CD14-positive monocyte (primary cell): ENCODE measurements around the gene RAB31. TPM values are rescaled to one million over a fixed set of nuclear protein-coding genes. Genes with fewer than 3 reads are reported as not detected.

Experiments
- DNase-seq, 3 donors: peaks; one replicate each; pipeline ENCODE4 v3.0.0-alpha.2; 2011 to 2022
- H2AFZ ChIP-seq: 2 replicates; pipeline ENCODE4 v1.6.0; 2012; ENCODE audit warnings: mild to moderate bottlenecking, low read depth, low read length, inconsistent platforms; ENCODE audit not compliant: insufficient read depth, poor library complexity, severe bottlenecking
- H3K27ac ChIP-seq, 2 donors: 1 replicate in 1 of 2; 2 replicates in 1 of 2; pipeline ENCODE4 v1.5.1; 2012 to 2013; ENCODE audit warnings: low read length in 2 of 2, control low read depth in 1 of 2, inconsistent platforms in 1 of 2, low read depth in 1 of 2, mild to moderate bottlenecking in 1 of 2
- H3K27me3 ChIP-seq, 2 donors: one replicate each; pipeline versions ENCODE4 v1.6.0 to v1.6.1; 2011 to 2013; ENCODE audit warnings: low read length in 2 of 2; ENCODE audit not compliant: control insufficient read depth in 2 of 2, insufficient read depth in 2 of 2
- H3K36me3 ChIP-seq, 2 donors: replicated peaks in 1 of 2; 1 replicate in 1 of 2; 2 replicates in 1 of 2; pipeline versions ENCODE4 v1.5.1 to v1.6.1; 2012 to 2013; ENCODE audit warnings: low read length in 2 of 2, control low read depth in 1 of 2, inconsistent platforms in 1 of 2, mild to moderate bottlenecking in 1 of 2; ENCODE audit not compliant: insufficient read depth in 2 of 2, control insufficient read depth in 1 of 2
- H3K4me1 ChIP-seq, 2 donors: 1 replicate in 1 of 2; 2 replicates in 1 of 2; pipeline versions ENCODE4 v1.5.1 to v1.6.1; 2012 to 2013; ENCODE audit warnings: low read length in 2 of 2, control low read depth in 1 of 2, inconsistent platforms in 1 of 2, mild to moderate bottlenecking in 1 of 2, moderate library complexity in 1 of 2; ENCODE audit not compliant: insufficient read depth in 2 of 2, control insufficient read depth in 1 of 2
- H3K4me2 ChIP-seq: replicated peaks from 2 replicates; pipeline ENCODE3; 2012; ENCODE audit warnings: low read length, moderate library complexity, mild to moderate bottlenecking; ENCODE audit not compliant: poor library complexity, severe bottlenecking; ENCODE audit errors: extremely low read depth
- H3K4me3 ChIP-seq, 3 experiments: fragments of 200-600 bp in 1 of 3; sonication (generic) in 1 of 3; replicated peaks in 1 of 3; 1 replicate in 2 of 3; 2 replicates in 1 of 3; pipeline ENCODE4 v1.5.1; 2011 to 2013; ENCODE audit warnings: low read length in 3 of 3, mild to moderate bottlenecking in 3 of 3, control low read depth in 2 of 3, low read depth in 2 of 3, inconsistent platforms in 1 of 3, moderate library complexity in 1 of 3
- H3K79me2 ChIP-seq: 2 replicates; pipeline ENCODE4 v1.6.0; 2012; ENCODE audit warnings: mild to moderate bottlenecking, control low read depth, inconsistent platforms, low read length, moderate library complexity; ENCODE audit not compliant: insufficient read depth
- H3K9ac ChIP-seq: 2 replicates; pipeline ENCODE4 v1.6.0; 2017; ENCODE audit warnings: low read length, mild to moderate bottlenecking; ENCODE audit not compliant: insufficient read depth, poor library complexity, severe bottlenecking
- H3K9me3 ChIP-seq, 2 donors: replicated peaks in 1 of 2; 1 replicate in 1 of 2; 2 replicates in 1 of 2; pipeline versions ENCODE4 v1.5.1 to v1.6.1; 2012 to 2013; ENCODE audit warnings: low read length in 2 of 2, control low read depth in 1 of 2; ENCODE audit not compliant: control insufficient read depth in 1 of 2, insufficient read depth in 1 of 2
- H4K20me1 ChIP-seq: 2 replicates; pipeline ENCODE4 v1.6.0; 2012; ENCODE audit warnings: mild to moderate bottlenecking, low read length, control low read depth, moderate library complexity; ENCODE audit not compliant: insufficient read depth
- H3K27ac Mint-ChIP-seq, 7 donors: one replicate each; pipeline ENCODE4 v1.8.0; 2020; ENCODE audit warnings: mild to moderate bottlenecking in 7 of 7, mixed read lengths in 7 of 7, moderate library complexity in 6 of 7, inconsistent platforms in 2 of 7
- H3K27me3 Mint-ChIP-seq, 3 donors: one replicate each; pipeline ENCODE4 v1.8.0; 2021 to 2022; ENCODE audit warnings: low read depth in 3 of 3, mild to moderate bottlenecking in 3 of 3, mixed read lengths in 3 of 3, moderate library complexity in 3 of 3, inconsistent platforms in 1 of 3
- H3K36me3 Mint-ChIP-seq, 2 donors: one replicate each; pipeline ENCODE4 v1.8.0; 2020; ENCODE audit warnings: mixed read lengths in 2 of 2, inconsistent platforms in 1 of 2, mild to moderate bottlenecking in 1 of 2
- H3K4me1 Mint-ChIP-seq: one replicate; pipeline ENCODE4 v1.8.0; 2020; ENCODE audit warnings: mild to moderate bottlenecking, mixed read lengths
- H3K4me3 Mint-ChIP-seq, 2 donors: one replicate each; pipeline ENCODE4 v1.8.0; 2020; ENCODE audit warnings: mild to moderate bottlenecking in 2 of 2, mixed read lengths in 2 of 2, moderate library complexity in 1 of 2
- H3K9me3 Mint-ChIP-seq, 7 donors: one replicate each; pipeline ENCODE4 v1.8.0; 2020 to 2022; ENCODE audit warnings: mixed read lengths in 7 of 7, mild to moderate bottlenecking in 6 of 7, moderate library complexity in 6 of 7, inconsistent platforms in 2 of 7
- WGBS: methylation state at CpG from one replicate; pipeline ENCODE4 v1.1.5; 2013; ENCODE audit warnings: missing lambda C conversion rate; ENCODE audit not compliant: insufficient coverage; 5-methylcytosine and 5-hydroxymethylcytosine counted together
- intact Hi-C, 2 donors: fragments of 100-400 bp; cut with micrococcal nuclease; formaldehyde crosslinking; loops; one replicate each; pipeline versions ENCODE4 v1.15.0 to v1.15.1; 2023
- polyA plus RNA-seq, 3 donors: library from polyadenylated mRNA; depleted of rRNA in 1 of 3; unstranded in 2 of 3; stranded (reverse) in 1 of 3; fragments of 300-500 nt in 2 of 3; fragments of >200 nt in 1 of 3; fragmentation: Illumina TruSeq in 2 of 3; gene quantifications; 1 replicate in 2 of 3; 2 replicates in 1 of 3; pipeline ENCODE4 v1.2.3, GENCODE V29; 2012 to 2021
- TF ChIP-seq, protein P1 (sequence below): fragments of 200-600 bp; IDR thresholded peaks from one replicate; pipeline ENCODE4 v1.8.0; 2022; ENCODE audit warnings: antibody characterized with exemption, mild to moderate bottlenecking

RAB31 gene
- polyA plus RNA-seq, 3 donors = 106 to 367 (median 348) TPM

- TF ChIP-seq, protein P1, sequence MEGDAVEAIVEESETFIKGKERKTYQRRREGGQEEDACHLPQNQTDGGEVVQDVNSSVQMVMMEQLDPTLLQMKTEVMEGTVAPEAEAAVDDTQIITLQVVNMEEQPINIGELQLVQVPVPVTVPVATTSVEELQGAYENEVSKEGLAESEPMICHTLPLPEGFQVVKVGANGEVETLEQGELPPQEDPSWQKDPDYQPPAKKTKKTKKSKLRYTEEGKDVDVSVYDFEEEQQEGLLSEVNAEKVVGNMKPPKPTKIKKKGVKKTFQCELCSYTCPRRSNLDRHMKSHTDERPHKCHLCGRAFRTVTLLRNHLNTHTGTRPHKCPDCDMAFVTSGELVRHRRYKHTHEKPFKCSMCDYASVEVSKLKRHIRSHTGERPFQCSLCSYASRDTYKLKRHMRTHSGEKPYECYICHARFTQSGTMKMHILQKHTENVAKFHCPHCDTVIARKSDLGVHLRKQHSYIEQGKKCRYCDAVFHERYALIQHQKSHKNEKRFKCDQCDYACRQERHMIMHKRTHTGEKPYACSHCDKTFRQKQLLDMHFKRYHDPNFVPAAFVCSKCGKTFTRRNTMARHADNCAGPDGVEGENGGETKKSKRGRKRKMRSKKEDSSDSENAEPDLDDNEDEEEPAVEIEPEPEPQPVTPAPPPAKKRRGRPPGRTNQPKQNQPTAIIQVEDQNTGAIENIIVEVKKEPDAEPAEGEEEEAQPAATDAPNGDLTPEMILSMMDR = no peak
- H3K79me2 ChIP-seq = no peaks in the 10 kb centered on the region
- H3K4me2 ChIP-seq = no peak overlapping the region
- no peak overlapping the region for H3K4me3 ChIP-seq
- H3K4me1 Mint-ChIP-seq = peaks cover 10% of the 10 kb centered on the region
- H3K9me3 Mint-ChIP-seq = peaks cover 0 to 2% (median 0%) of the 10 kb centered on the region in 7 donors
- WGBS = 100% methylated on average over 2 of the region's 3 CpGs
- peaks cover 7 to 10% of the 10 kb centered on the region in 2 donors for H3K4me1 ChIP-seq
- no peak overlapping the region for H3K27ac ChIP-seq
- no peak overlapping the region for H3K9ac ChIP-seq
- intact Hi-C loops = no loop called here
- no peak overlapping the region for H3K27ac Mint-ChIP-seq
- no peak overlapping the region for H3K4me3 Mint-ChIP-seq
- no peaks in the 10 kb centered on the region for H3K36me3 ChIP-seq
- H3K36me3 Mint-ChIP-seq = no peaks in the 10 kb centered on the region
- no peak overlapping the region for H2AFZ ChIP-seq
- peaks cover 0 to 4% of the 10 kb centered on the region in 2 donors for H3K9me3 ChIP-seq
- H4K20me1 ChIP-seq = no peaks in the 10 kb centered on the region
- no peak for DNase-seq
- H3K27me3 ChIP-seq = no peaks in the 10 kb centered on the region
- peaks cover 0 to 3% (median 1%) of the 10 kb centered on the region in 3 donors for H3K27me3 Mint-ChIP-seq
Measured at GRCh38 chr18:9690418-9691188, 17.5 kb upstream of the RAB31 start.

DNA sequence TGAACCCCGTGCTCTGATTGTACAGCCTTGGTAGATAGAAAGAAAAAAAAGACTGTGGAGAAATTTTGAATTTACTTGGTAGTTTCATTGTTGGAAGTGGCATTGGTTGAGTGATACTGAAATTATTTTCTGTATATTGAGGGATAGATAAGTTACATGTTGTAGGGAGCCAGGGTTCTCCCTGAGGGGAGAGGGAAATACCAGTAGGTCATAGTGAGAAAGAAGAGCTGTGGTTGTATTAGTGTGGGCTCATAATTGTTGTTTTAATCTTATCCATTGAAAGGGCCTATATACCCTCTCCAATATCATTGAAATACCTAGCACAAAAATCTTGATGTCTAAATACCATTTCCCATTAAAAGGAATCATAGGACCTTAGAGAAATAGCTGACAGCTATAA lies 16.9 kb upstream of the RAB31 start:
- Histone ChIP-seq H3K36me3 (no peaks in the 10 kb centered on the region), H2AFZ (no peak overlapping the region), H3K27ac (no peak overlapping the region), H3K79me2 (no peaks in the 10 kb centered on the region), H3K4me3 (no peak overlapping the region), H3K9me3 (peaks cover 0 to 4% of the 10 kb centered on the region in 2 donors), H3K9ac (no peak overlapping the region), H4K20me1 (no peaks in the 10 kb centered on the region), H3K4me1 (peaks cover 11 to 13% of the 10 kb centered on the region in 2 donors), H3K4me2 (no peak overlapping the region), H3K27me3 (no peaks in the 10 kb centered on the region)
- Mint-ChIP-seq H3K4me1 (peaks cover 13% of the 10 kb centered on the region), H3K9me3 (peaks cover 0 to 2% (median 0%) of the 10 kb centered on the region in 7 donors), H3K27ac (no peak overlapping the region), H3K27me3 (peaks cover 0 to 3% (median 0%) of the 10 kb centered on the region in 3 donors), H3K4me3 (no peak overlapping the region), H3K36me3 (no peaks in the 10 kb centered on the region)
- TF ChIP-seq, protein P1 = no peak
- 83% methylated on average over 1 of the region's 1 CpG for WGBS
- no peak for DNase-seq
- intact Hi-C loops = no loop called here
